Liver (tissue), 9 donors: ENCODE data around the gene GMEB1. TPM values are rescaled to one million over a fixed set of nuclear protein-coding genes. Genes with fewer than 3 reads are reported as not detected.

Experiments
- DNase-seq: peaks from one replicate; pipeline ENCODE4 v3.0.0-alpha.2; 2017; ENCODE audit warnings: low spot score
- H3K27ac ChIP-seq, 2 donors: one replicate each; pipeline ENCODE4 v1.7.0; 2013; ENCODE audit warnings: inconsistent platforms in 2 of 2, low read length in 2 of 2, control low read depth in 1 of 2, low read depth in 1 of 2, mild to moderate bottlenecking in 1 of 2
- H3K27me3 ChIP-seq, 4 donors: one replicate each; pipeline versions ENCODE4 v1.6.1 to v1.7.0; 2013; ENCODE audit warnings: low read length in 3 of 4, inconsistent platforms in 1 of 4, mild to moderate bottlenecking in 1 of 4, moderate library complexity in 1 of 4; ENCODE audit not compliant: control insufficient read depth in 4 of 4, insufficient read depth in 4 of 4
- H3K36me3 ChIP-seq, 4 donors: one replicate each; pipeline versions ENCODE4 v1.6.1 to v1.7.0; 2013; ENCODE audit warnings: low read length in 3 of 4, mild to moderate bottlenecking in 3 of 4, low read depth in 1 of 4, moderate library complexity in 1 of 4; ENCODE audit not compliant: control insufficient read depth in 4 of 4, insufficient read depth in 3 of 4
- H3K4me1 ChIP-seq, 4 donors: one replicate each; pipeline versions ENCODE4 v1.6.1 to v1.7.0; 2013; ENCODE audit warnings: low read length in 3 of 4, mild to moderate bottlenecking in 3 of 4, moderate library complexity in 1 of 4; ENCODE audit not compliant: control insufficient read depth in 4 of 4, insufficient read depth in 4 of 4
- H3K4me3 ChIP-seq, 3 donors: one replicate each; pipeline versions ENCODE4 v1.6.1 to v1.7.0; 2013; ENCODE audit warnings: low read length in 3 of 3, control low read depth in 1 of 3, low read depth in 1 of 3, mild to moderate bottlenecking in 1 of 3
- H3K9ac ChIP-seq, 2 donors: one replicate each; pipeline ENCODE4 v1.7.0; 2013; ENCODE audit warnings: low read length in 2 of 2, mild to moderate bottlenecking in 2 of 2, moderate library complexity in 2 of 2, control low read depth in 1 of 2, low read depth in 1 of 2
- H3K9me3 ChIP-seq, 4 donors: one replicate each; pipeline versions ENCODE4 v1.6.1 to v1.7.0; 2013; ENCODE audit warnings: low read length in 3 of 4; ENCODE audit not compliant: control insufficient read depth in 4 of 4
- CTCF ChIP-seq: fragments of 150-350 bp; IDR thresholded peaks from 2 replicates; pipeline ENCODE4 v1.5.1; 2017; ENCODE audit warnings: improper control_type of control experiment, low read depth, low read length; ENCODE audit not compliant: missing input control
- EGR1 ChIP-seq, 2 donors: IDR thresholded peaks; 2 replicates each; pipeline ENCODE4 v1.6.1; 2016 to 2018; ENCODE audit warnings: antibody characterized with exemption in 2 of 2, low read depth in 2 of 2
- FOXA1 ChIP-seq: IDR thresholded peaks from 2 replicates; pipeline ENCODE4 v1.6.1; 2016; ENCODE audit warnings: antibody characterized with exemption
- FOXA2 ChIP-seq: IDR thresholded peaks from 2 replicates; pipeline ENCODE4 v1.6.1; 2016; ENCODE audit warnings: antibody characterized with exemption
- GABPA ChIP-seq, 2 donors: IDR thresholded peaks in 1 of 2; conservative IDR thresholded peaks in 1 of 2; 2 replicates each; pipeline ENCODE4 v1.6.1; 2016; ENCODE audit warnings: antibody characterized with exemption in 2 of 2, mild to moderate bottlenecking in 1 of 2, moderate library complexity in 1 of 2
- HNF4A ChIP-seq, 2 donors: conservative IDR thresholded peaks; 2 replicates each; pipeline ENCODE4 v1.6.1; 2016; ENCODE audit warnings: antibody characterized with exemption in 2 of 2, mild to moderate bottlenecking in 2 of 2
- HNF4G ChIP-seq: IDR thresholded peaks from 2 replicates; pipeline ENCODE4 v1.6.1; 2016; ENCODE audit warnings: antibody characterized with exemption
- JUND ChIP-seq, 2 donors: IDR thresholded peaks; 2 replicates each; pipeline ENCODE4 v1.6.1; 2016; ENCODE audit warnings: antibody characterized with exemption in 2 of 2
- MAX ChIP-seq: IDR thresholded peaks from 2 replicates; pipeline ENCODE4 v1.6.1; 2016; ENCODE audit warnings: antibody characterized with exemption
- NR2F2 ChIP-seq: IDR thresholded peaks from 2 replicates; pipeline ENCODE4 v1.6.1; 2016; ENCODE audit warnings: antibody characterized with exemption
- RAD21 ChIP-seq, 2 donors: IDR thresholded peaks; 2 replicates each; pipeline ENCODE4 v1.6.1; 2016; ENCODE audit warnings: antibody characterized with exemption in 2 of 2, mild to moderate bottlenecking in 2 of 2
- RXRA ChIP-seq, 2 donors: IDR thresholded peaks; 2 replicates each; pipeline ENCODE4 v1.6.1; 2017 to 2018; ENCODE audit warnings: antibody characterized with exemption in 2 of 2, mild to moderate bottlenecking in 1 of 2
- SP1 ChIP-seq: IDR thresholded peaks from 2 replicates; pipeline ENCODE4 v1.6.1; 2018; ENCODE audit warnings: antibody characterized with exemption, mild to moderate bottlenecking
- TAF1 ChIP-seq: conservative IDR thresholded peaks from 2 replicates; pipeline ENCODE4 v1.6.1; 2016; ENCODE audit warnings: antibody characterized with exemption, mild to moderate bottlenecking
- YY1 ChIP-seq: IDR thresholded peaks from 2 replicates; pipeline ENCODE4 v1.6.1; 2016; ENCODE audit warnings: antibody characterized with exemption, mild to moderate bottlenecking
- ZBTB33 ChIP-seq: IDR thresholded peaks from 2 replicates; pipeline ENCODE4 v1.6.1; 2016; ENCODE audit warnings: antibody characterized with exemption
- WGBS: extraction: QIAGEN DNeasy Blood & Tissue Kit; methylation state at CpG from one replicate; pipeline ENCODE4 v1.1.7; 2013; 5-methylcytosine and 5-hydroxymethylcytosine counted together
- polyA plus RNA-seq, 2 donors: library from polyadenylated mRNA; stranded (reverse) in 1 of 2; unstranded in 1 of 2; fragments of 200-250 nt in 1 of 2; fragments of >200 nt in 1 of 2; fragmentation: Nextera tagmentation in 1 of 2; extraction: Ambion mirVana in 1 of 2; gene quantifications; one replicate each; pipeline versions ENCODE4 v1.2.1 to v1.2.3, GENCODE V29; 2013 to 2015
- total RNA-seq, 2 donors: library from RNA; depleted of rRNA; stranded (reverse); fragments of >200 nt; gene quantifications; one replicate each; pipeline ENCODE4 v1.2.3, GENCODE V29; 2014
- TF ChIP-seq, protein P1 (sequence below): IDR thresholded peaks from 2 replicates; pipeline ENCODE4 v1.6.1; 2016; ENCODE audit warnings: antibody characterized with exemption, mild to moderate bottlenecking
- TF ChIP-seq, protein P2 (sequence below): IDR thresholded peaks from 2 replicates; pipeline ENCODE4 v1.6.1; 2016; ENCODE audit warnings: antibody characterized with exemption
- donor health status: healthy.
- donor health status: healthy.
- donor health status: healthy.
- donor health status: healthy.
- donor health status: healthy.

The GMEB1 gene
- total and polyA plus RNA-seq, 4 donors = 1.8 to 6.1 (median 3.8) TPM

DNA sequence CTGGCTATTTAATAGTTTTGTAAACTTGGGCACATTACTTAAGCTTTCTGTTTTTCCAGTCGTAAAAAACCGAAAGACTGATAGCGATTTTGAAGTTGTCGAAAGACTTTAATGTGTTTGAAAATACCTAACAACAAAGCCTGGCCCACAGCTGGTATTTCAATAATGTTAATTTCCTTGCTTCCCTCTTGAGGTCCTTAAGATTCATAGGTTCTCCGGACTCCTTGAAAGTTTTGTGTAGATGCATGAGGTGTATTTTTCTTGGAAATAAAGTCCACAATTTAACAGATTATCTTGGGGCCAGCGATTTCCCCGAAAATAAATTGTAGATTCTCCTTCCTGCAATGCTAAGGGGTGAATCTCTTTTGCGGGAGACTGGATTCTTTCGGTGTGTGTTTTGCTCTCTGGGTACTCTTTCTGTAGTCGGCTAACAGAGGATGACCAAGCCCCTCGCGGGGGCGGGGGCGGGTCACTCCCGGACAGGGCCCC lies 67.4 kb downstream of the GMEB1 start:
- Histone ChIP-seq H3K9me3 (no peaks in the 10 kb centered on the region), H3K4me3 (peak overlapping the region; percentile 35 to 72 (median 65)), H3K27ac (peak overlapping the region; percentile 65 to 84), H3K4me1 (peaks cover 4 to 31% (median 22%) of the 10 kb centered on the region in 4 donors), H3K36me3 (peaks cover 0 to 13% (median 7%) of the 10 kb centered on the region in 4 donors), H3K27me3 (no peaks in the 10 kb centered on the region), H3K9ac (peak overlapping the region; percentile 84 to 89)
- TF ChIP-seq SP1 = no peak
- TF ChIP-seq YY1 = no peak
- no peak for TF ChIP-seq NR2F2
- no peak for TF ChIP-seq HNF4A (conservative IDR thresholded peaks at IDR 0.05)
- TF ChIP-seq, protein P1, sequence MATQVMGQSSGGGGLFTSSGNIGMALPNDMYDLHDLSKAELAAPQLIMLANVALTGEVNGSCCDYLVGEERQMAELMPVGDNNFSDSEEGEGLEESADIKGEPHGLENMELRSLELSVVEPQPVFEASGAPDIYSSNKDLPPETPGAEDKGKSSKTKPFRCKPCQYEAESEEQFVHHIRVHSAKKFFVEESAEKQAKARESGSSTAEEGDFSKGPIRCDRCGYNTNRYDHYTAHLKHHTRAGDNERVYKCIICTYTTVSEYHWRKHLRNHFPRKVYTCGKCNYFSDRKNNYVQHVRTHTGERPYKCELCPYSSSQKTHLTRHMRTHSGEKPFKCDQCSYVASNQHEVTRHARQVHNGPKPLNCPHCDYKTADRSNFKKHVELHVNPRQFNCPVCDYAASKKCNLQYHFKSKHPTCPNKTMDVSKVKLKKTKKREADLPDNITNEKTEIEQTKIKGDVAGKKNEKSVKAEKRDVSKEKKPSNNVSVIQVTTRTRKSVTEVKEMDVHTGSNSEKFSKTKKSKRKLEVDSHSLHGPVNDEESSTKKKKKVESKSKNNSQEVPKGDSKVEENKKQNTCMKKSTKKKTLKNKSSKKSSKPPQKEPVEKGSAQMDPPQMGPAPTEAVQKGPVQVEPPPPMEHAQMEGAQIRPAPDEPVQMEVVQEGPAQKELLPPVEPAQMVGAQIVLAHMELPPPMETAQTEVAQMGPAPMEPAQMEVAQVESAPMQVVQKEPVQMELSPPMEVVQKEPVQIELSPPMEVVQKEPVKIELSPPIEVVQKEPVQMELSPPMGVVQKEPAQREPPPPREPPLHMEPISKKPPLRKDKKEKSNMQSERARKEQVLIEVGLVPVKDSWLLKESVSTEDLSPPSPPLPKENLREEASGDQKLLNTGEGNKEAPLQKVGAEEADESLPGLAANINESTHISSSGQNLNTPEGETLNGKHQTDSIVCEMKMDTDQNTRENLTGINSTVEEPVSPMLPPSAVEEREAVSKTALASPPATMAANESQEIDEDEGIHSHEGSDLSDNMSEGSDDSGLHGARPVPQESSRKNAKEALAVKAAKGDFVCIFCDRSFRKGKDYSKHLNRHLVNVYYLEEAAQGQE = no peak
- no peak for TF ChIP-seq RAD21 (IDR thresholded peaks at IDR 0.05)
- no peak for TF ChIP-seq MAX
- TF ChIP-seq EGR1 (IDR thresholded peaks at IDR 0.05; ENCODE audit: low read depth in 2 of 2) = no peak
- TF ChIP-seq FOXA1 = no peak
- 10% methylated on average over 15 of the region's 15 CpGs for WGBS
- no peak for DNase-seq

DNA sequence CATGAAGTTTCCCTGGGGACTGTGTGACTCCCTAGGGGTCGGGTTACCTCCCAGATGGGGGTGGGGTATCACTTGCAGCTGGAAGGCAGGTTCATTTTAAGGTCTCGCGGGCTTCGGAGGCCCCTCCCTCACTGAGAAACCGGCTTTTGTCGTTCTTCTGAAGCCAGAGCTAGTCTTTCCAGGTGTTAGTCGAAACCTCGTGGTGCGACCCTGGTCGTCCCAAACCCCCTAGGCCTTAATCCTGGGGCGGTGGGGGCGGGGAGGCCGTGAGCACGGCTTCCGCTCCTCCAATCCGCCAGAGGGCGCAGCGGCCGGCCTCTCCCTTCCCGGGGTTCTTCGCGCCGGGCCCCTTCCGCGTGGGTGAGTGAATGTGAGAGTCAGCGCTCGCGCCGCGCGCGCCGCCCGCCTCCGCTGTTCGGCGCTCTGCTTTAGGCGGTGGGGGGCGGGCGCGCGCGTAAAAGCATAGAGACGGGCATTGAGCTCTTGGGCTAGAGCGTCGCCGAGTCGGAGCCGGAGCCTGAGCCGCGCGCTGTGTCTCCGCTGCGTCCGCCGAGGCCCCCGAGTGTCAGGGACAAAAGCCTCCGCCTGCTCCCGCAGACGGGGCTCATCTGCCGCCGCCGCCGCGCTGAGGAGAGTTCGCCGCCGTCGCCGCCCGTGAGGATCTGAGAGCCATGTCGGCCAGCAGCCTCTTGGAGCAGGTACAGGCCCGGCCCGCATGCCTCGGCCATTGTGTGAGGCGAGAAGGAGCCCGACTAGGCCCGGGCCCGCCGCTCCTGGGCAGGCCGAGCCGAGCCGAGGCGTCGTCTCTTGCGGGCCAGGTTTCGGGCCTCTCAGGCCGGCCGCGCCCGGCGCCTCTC lies 68.1 kb downstream of the GMEB1 start, which contains the start of gene YTHDF2:
Gene YTHDF2, plus strand, starts transcription at position 491 of the 857 bp plus-strand sequence. Its CDS starts 181 bp downstream, at position 672.
- Histone ChIP-seq H3K27me3 (no peaks in the 10 kb centered on the region), H3K9me3 (no peaks in the 10 kb centered on the region), H3K4me3 (peak within 1 kb of the TSS; percentile 72 to 96 (median 80)), H3K36me3 (peaks cover 0 to 17% (median 10%) of the 10 kb centered on the region in 4 donors), H3K9ac (peak within 1 kb of the TSS; percentile 84 to 96), H3K4me1 (peaks cover 4 to 37% (median 22%) of the 10 kb centered on the region in 4 donors), H3K27ac (peak within 1 kb of the TSS; percentile 86 to 88)
- WGBS = under 1% methylated on average over 92 of the region's 92 CpGs
- peak; percentile 97 for DNase-seq
- TF ChIP-seq YY1 (peak; percentile 77), EGR1 (IDR thresholded peaks at IDR 0.05; ENCODE audit: low read depth in 2 of 2) (peak; percentile 65 to 83), RXRA (IDR thresholded peaks at IDR 0.05) (peak; percentile 33 to 36), FOXA2 (no peak), GABPA (IDR thresholded peaks at IDR 0.05 in 1 of 2, conservative IDR thresholded peaks at IDR 0.05 in 1 of 2) (peak; percentile 17 to 78), SP1 (peak; percentile 71), TAF1 (peak; percentile 85), MAX (peak; percentile 31), HNF4A (conservative IDR thresholded peaks at IDR 0.05) (peak in 1 of 2 donors; percentile 22), FOXA1 (no peak), HNF4G (no peak), ZBTB33 (no peak), RAD21 (IDR thresholded peaks at IDR 0.05) (peak; percentile 66 to 80), CTCF (peak; percentile 86), NR2F2 (peak; percentile 15), JUND (IDR thresholded peaks at IDR 0.05) (no peak)
- TF ChIP-seq, protein P1 = peak; percentile 83
- TF ChIP-seq, protein P2, sequence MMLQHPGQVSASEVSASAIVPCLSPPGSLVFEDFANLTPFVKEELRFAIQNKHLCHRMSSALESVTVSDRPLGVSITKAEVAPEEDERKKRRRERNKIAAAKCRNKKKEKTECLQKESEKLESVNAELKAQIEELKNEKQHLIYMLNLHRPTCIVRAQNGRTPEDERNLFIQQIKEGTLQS = no peak
